ENCODE data around the gene CBFA2T3.
A peak's percentile ranks its signal among the peaks of the same experiment; 100 is the strongest.

Gene CBFA2T3

GRCh38 chr16:88937206-88937621 is 39.8 kb downstream of the CBFA2T3 start:
- DNase-seq, result no peak

GRCh38 chr16:88936556-88937205 is 40.3 kb downstream of the CBFA2T3 start:
- DNase-seq, result no peak

- no peak for DNase-seq
These were observed 40.9 kb downstream of the CBFA2T3 start for GRCh38 chr16:88936008-88936555.

- DNase-seq, result no peak
These were observed 42.8 kb downstream of the CBFA2T3 start for GRCh38 chr16:88934066-88934667.

GRCh38 chr16:88932929-88933328 is 44.1 kb downstream of the CBFA2T3 start:
- DNase-seq, result no peak

- no peak for DNase-seq
These were observed 45.1 kb downstream of the CBFA2T3 start for GRCh38 chr16:88931936-88932335.

GRCh38 chr16:88931373-88931900 is 45.6 kb downstream of the CBFA2T3 start:
- DNase-seq, result no peak

GRCh38 chr16:88930716-88931115 is 46.3 kb downstream of the CBFA2T3 start:
- no peak for DNase-seq

- DNase-seq, result no peak
These were observed 47.9 kb downstream of the CBFA2T3 start for GRCh38 chr16:88929091-88929445.

- DNase-seq, result no peak
These were observed 48.5 kb downstream of the CBFA2T3 start for GRCh38 chr16:88928405-88929090.

- DNase-seq, result no peak
These were observed 49.3 kb downstream of the CBFA2T3 start for GRCh38 chr16:88927661-88928060.

- DNase-seq, result no peak
These were observed 50.0 kb downstream of the CBFA2T3 start for GRCh38 chr16:88927010-88927409.

- DNase-seq, result no peak
These were observed 50.5 kb downstream of the CBFA2T3 start for GRCh38 chr16:88926374-88926990.

GRCh38 chr16:88925540-88925887 is 51.5 kb downstream of the CBFA2T3 start:
- no peak for DNase-seq

- peak in 1 of 2 experiments; percentile 36 for DNase-seq
These were observed 52.0 kb downstream of the CBFA2T3 start for GRCh38 chr16:88924834-88925539.

GRCh38 chr16:88923926-88924833 is 52.8 kb downstream of the CBFA2T3 start:
- DNase-seq, result no peak

- no peak for DNase-seq
These were observed 53.6 kb downstream of the CBFA2T3 start for GRCh38 chr16:88923450-88923849.

- no peak for DNase-seq
These were observed 54.1 kb downstream of the CBFA2T3 start for GRCh38 chr16:88922826-88923410.

- no peak for DNase-seq
These were observed 54.7 kb downstream of the CBFA2T3 start for GRCh38 chr16:88922114-88922825.

- no peak for DNase-seq
These were observed 55.4 kb downstream of the CBFA2T3 start for GRCh38 chr16:88921591-88921990.
